Mammary epithelial cell (primary cell): Measurements from ENCODE around the gene RAPSN.

Experiments
- CTCF ChIP-seq, 2 donors: IDR thresholded peaks in 1 of 2; conservative IDR thresholded peaks in 1 of 2; 2 replicates each; pipeline ENCODE4 v1.5.1; 2011 to 2012; ENCODE audit warnings: inconsistent platforms in 2 of 2, low read length in 2 of 2, mild to moderate bottlenecking in 2 of 2, control low read depth in 1 of 2, low read depth in 1 of 2; ENCODE audit not compliant: insufficient read depth in 1 of 2; ENCODE audit errors: extremely low read depth in 1 of 2
- EZH2 ChIP-seq: IDR thresholded peaks from 2 replicates; pipeline ENCODE4 v1.6.1; 2012; ENCODE audit warnings: low read length, inconsistent platforms, borderline replicate concordance

- no peak for TF ChIP-seq CTCF (conservative IDR thresholded peaks at IDR 0.05 in 1 of 2, IDR thresholded peaks at IDR 0.05 in 1 of 2; ENCODE audit: extremely low read depth in 1 of 2, insufficient read depth in 1 of 2, low read depth in 1 of 2, low read length in 2 of 2)
- no peak for TF ChIP-seq EZH2
Measured at GRCh38 chr11:47440054-47440476, 8.9 kb downstream of the RAPSN start.
